ENCODE measurements around the gene STARD9.
"Not testable (repeated sequence)": the region's sequence is repeated elsewhere in the genome, so short reads cannot be mapped to it uniquely, and the experiment has no call there.

Gene STARD9

GRCh38 chr15:42548249-42549031, 27.0 kb upstream of the STARD9 start, which contains the start of the genes HAUS2 and LRRC57:
HAUS2 (plus strand) TSS chr15:42548838; CDS start chr15:42548873, 35 bp downstream.
LRRC57 (minus strand) TSS chr15:42548793; CDS start chr15:42548434, 359 bp downstream.
- Histone ChIP-seq H3K36me3 (replicated peaks) (peaks cover 3% of the 10 kb centered on the region), H3K4me3 (ENCODE audit: low read depth, low read length) (peak within 1 kb of the TSS; percentile 94), H3K27me3 (replicated peaks) (no peaks in the 10 kb centered on the region), H3K27ac (peak within 1 kb of the TSS; percentile 37)
- in situ Hi-C loops (cut with HindIII; ENCODE audit: low pct_ligation_motif_present, low sequenced_read_pairs) = no loop called here
- TF ChIP-seq CTCF (IDR thresholded peaks at IDR 0.05; ENCODE audit: low read depth, low read length, missing control alignments) = no peak
- peak; percentile 63 for DNase-seq

- TF ChIP-seq CTCF (IDR thresholded peaks at IDR 0.05; ENCODE audit: low read depth, low read length, missing control alignments) = no peak
- H3K27me3 ChIP-seq (replicated peaks) = no peaks in the 10 kb centered on the region
- H3K4me3 ChIP-seq (ENCODE audit: low read depth, low read length) = peak overlapping the region; percentile 94
- peak overlapping the region; percentile 37 for H3K27ac ChIP-seq
- DNase-seq = peak; percentile 3
- H3K36me3 ChIP-seq (replicated peaks) = peaks cover 2% of the 10 kb centered on the region
- in situ Hi-C loops (cut with HindIII; ENCODE audit: low pct_ligation_motif_present, low sequenced_read_pairs) = no loop called here
These were observed 26.3 kb upstream of the STARD9 start for GRCh38 chr15:42549032-42549491.

GRCh38 chr15:42549741-42550392, 25.5 kb upstream of the STARD9 start:
- Histone ChIP-seq H3K27ac (no peak overlapping the region), H3K4me3 (ENCODE audit: low read depth, low read length) (peak overlapping the region; percentile 94), H3K36me3 (replicated peaks) (peaks cover 2% of the 10 kb centered on the region), H3K27me3 (replicated peaks) (no peaks in the 10 kb centered on the region)
- DNase-seq = no peak
- TF ChIP-seq CTCF (IDR thresholded peaks at IDR 0.05; ENCODE audit: low read depth, low read length, missing control alignments) = no peak
- in situ Hi-C loops (cut with HindIII; ENCODE audit: low pct_ligation_motif_present, low sequenced_read_pairs) = no loop called here

- TF ChIP-seq CTCF (IDR thresholded peaks at IDR 0.05; ENCODE audit: low read depth, low read length, missing control alignments) = no peak
- Histone ChIP-seq H3K27me3 (replicated peaks) (no peaks in the 10 kb centered on the region), H3K27ac (no peak overlapping the region), H3K36me3 (replicated peaks) (peaks cover 2% of the 10 kb centered on the region), H3K4me3 (ENCODE audit: low read depth, low read length) (no peak overlapping the region)
- in situ Hi-C loops (cut with HindIII; ENCODE audit: low pct_ligation_motif_present, low sequenced_read_pairs) = no loop called here
- no peak for DNase-seq
These were observed 21.9 kb upstream of the STARD9 start for GRCh38 chr15:42553554-42553953.

GRCh38 chr15:42556550-42557207, 18.7 kb upstream of the STARD9 start:
- H3K27ac ChIP-seq; in situ Hi-C loops (cut with HindIII; ENCODE audit: low pct_ligation_motif_present, low sequenced_read_pairs); H3K4me3 ChIP-seq (ENCODE audit: low read depth, low read length); H3K36me3 ChIP-seq (replicated peaks); H3K27me3 ChIP-seq (replicated peaks); DNase-seq: not testable (repeated sequence)

- H3K36me3 ChIP-seq (replicated peaks) = peaks cover 5% of the 10 kb centered on the region
- in situ Hi-C loops (cut with HindIII; ENCODE audit: low pct_ligation_motif_present, low sequenced_read_pairs) = no loop called here
- no peak for TF ChIP-seq CTCF (IDR thresholded peaks at IDR 0.05; ENCODE audit: low read depth, low read length, missing control alignments)
- H3K4me3 ChIP-seq (ENCODE audit: low read depth, low read length) = no peak overlapping the region
- H3K27ac ChIP-seq = no peak overlapping the region
- no peak for DNase-seq
- no peaks in the 10 kb centered on the region for H3K27me3 ChIP-seq (replicated peaks)
These were observed 16.7 kb upstream of the STARD9 start for GRCh38 chr15:42558739-42559138.
